GM21515 (cell line): ENCODE data around the gene SUMF2.
"Not testable (repeated sequence)": the region's sequence is repeated elsewhere in the genome, so short reads cannot be mapped to it uniquely, and the experiment has no call there.

Source experiments
- ATAC-seq: cut with Tn5 transposase; IDR thresholded peaks from one replicate; pipeline ENCODE4 v1.9.1; 2021; ENCODE audit not compliant: unreplicated experiment

Gene SUMF2

GRCh38 chr7:56053993-56054392 is 10.1 kb upstream of the SUMF2 start:
- no peak for ATAC-seq

GRCh38 chr7:56062382-56062781 is 1.7 kb upstream of the SUMF2 start:
- ATAC-seq: no peak

- ATAC-seq: no peak
These were observed 595 bp upstream of the SUMF2 start for GRCh38 chr7:56063500-56063881.

GRCh38 chr7:56066376-56066775 is 2.3 kb downstream of the SUMF2 start:
- not testable (repeated sequence) for ATAC-seq

- ATAC-seq: peak; percentile 83
These were observed 10.3 kb downstream of the SUMF2 start for GRCh38 chr7:56074371-56074791.

GRCh38 chr7:56077681-56078080 is 13.6 kb downstream of the SUMF2 start:
- ATAC-seq: no peak

- ATAC-seq: no peak
These were observed 14.1 kb downstream of the SUMF2 start for GRCh38 chr7:56078196-56078595.

- no peak for ATAC-seq
These were observed 15.5 kb downstream of the SUMF2 start for GRCh38 chr7:56079450-56080185.

GRCh38 chr7:56080726-56081435 is 16.8 kb downstream of the SUMF2 start:
- ATAC-seq: not testable (repeated sequence)

GRCh38 chr7:56081626-56082340 is 17.7 kb downstream of the SUMF2 start:
- no peak for ATAC-seq

- no peak for ATAC-seq
These were observed 19.2 kb downstream of the SUMF2 start for GRCh38 chr7:56083150-56083785.

GRCh38 chr7:56086761-56087160 is 22.7 kb downstream of the SUMF2 start:
- ATAC-seq: no peak

- no peak for ATAC-seq
These were observed 23.4 kb downstream of the SUMF2 start for GRCh38 chr7:56087445-56087844.

- ATAC-seq: no peak
These were observed 27.5 kb downstream of the SUMF2 start for GRCh38 chr7:56091591-56091990.

GRCh38 chr7:56092388-56092787 is 28.3 kb downstream of the SUMF2 start:
- not testable (repeated sequence) for ATAC-seq

GRCh38 chr7:56092789-56093531 is 28.9 kb downstream of the SUMF2 start, which contains the start of gene PHKG1:
Gene PHKG1 (minus strand): TSS chr7:56092952. CDS start chr7:56088941, 4,011 bp downstream.
- no peak for ATAC-seq

- no peak for ATAC-seq
These were observed 33.6 kb downstream of the SUMF2 start for GRCh38 chr7:56097700-56098099.

GRCh38 chr7:56098187-56099008 is 34.3 kb downstream of the SUMF2 start:
- ATAC-seq: not testable (repeated sequence)

- no peak for ATAC-seq
These were observed 35.6 kb downstream of the SUMF2 start for GRCh38 chr7:56099653-56100052.

- not testable (repeated sequence) for ATAC-seq
These were observed 40.1 kb downstream of the SUMF2 start for GRCh38 chr7:56104138-56104537.
